B cell (primary cell): ENCODE measurements around the gene JAK1. TPM values are rescaled to one million over a fixed set of nuclear protein-coding genes. Genes with fewer than 3 reads are reported as not detected.

ENCODE experiments used
- ATAC-seq: fragments of 200-7000 bp; cut with Tn5 transposase; one replicate; pipeline ENCODE4 v1.10.0; 2021; ENCODE audit warnings: low read depth, mild to moderate bottlenecking, moderate number of reproducible peaks, moderate library complexity
- CTCF ChIA-PET: fragments of 350-600 bp; sonication (Branson Sonifier 250); formaldehyde crosslinking; loops from one replicate; lab custom pipeline; 2021; ENCODE audit warnings: antibody characterized with exemption, inconsistent platforms; lab: Charles Lee
- POLR2A ChIA-PET: fragments of 350-600 bp; sonication (Branson Sonifier 250); formaldehyde crosslinking; loops from one replicate; lab custom pipeline; 2021; ENCODE audit warnings: antibody characterized with exemption; lab: Charles Lee
- DNase-seq: peaks from one replicate; pipeline ENCODE4 v3.0.0; 2013
- H2AFZ ChIP-seq: 2 replicates; pipeline ENCODE4 v1.6.1; 2012; ENCODE audit warnings: mild to moderate bottlenecking, low read depth, low read length; ENCODE audit not compliant: insufficient read depth, poor library complexity, severe bottlenecking
- H3K27ac ChIP-seq, 2 donors: 1 replicate in 1 of 2; 2 replicates in 1 of 2; pipeline ENCODE4 v1.5.1; 2012 to 2013; ENCODE audit warnings: low read length in 2 of 2, mild to moderate bottlenecking in 2 of 2, moderate library complexity in 1 of 2
- H3K27me3 ChIP-seq, 4 experiments: fragments of 200-600 bp in 1 of 4; sonication (generic) in 1 of 4; replicated peaks in 1 of 4; 1 replicate in 2 of 4; 2 replicates in 2 of 4; pipeline versions ENCODE4 v1.6.1 to v1.7.0; 2013 to 2016; ENCODE audit warnings: low read length in 3 of 4, mild to moderate bottlenecking in 2 of 4, mixed read lengths in 1 of 4, moderate library complexity in 1 of 4; ENCODE audit not compliant: insufficient read depth in 4 of 4, control insufficient read depth in 3 of 4; ENCODE audit errors: control extremely low read depth in 1 of 4
- H3K36me3 ChIP-seq, 2 experiments: replicated peaks in 1 of 2; 1 replicate in 1 of 2; 2 replicates in 1 of 2; pipeline versions ENCODE4 v1.6.1 to v1.7.1; 2013; ENCODE audit warnings: low read length in 1 of 2; ENCODE audit not compliant: insufficient read depth in 2 of 2, control insufficient read depth in 1 of 2; ENCODE audit errors: control extremely low read depth in 1 of 2, extremely low read depth in 1 of 2
- H3K4me1 ChIP-seq, 2 donors: fragments of 200-600 bp in 1 of 2; sonication (generic) in 1 of 2; 1 replicate in 1 of 2; 2 replicates in 1 of 2; pipeline versions ENCODE4 v1.5.1 to v1.6.1; 2013 to 2017; ENCODE audit warnings: low read length in 2 of 2; ENCODE audit not compliant: control insufficient read depth in 2 of 2, insufficient read depth in 2 of 2
- H3K4me2 ChIP-seq: replicated peaks from 2 replicates; pipeline ENCODE3; 2012; ENCODE audit warnings: mild to moderate bottlenecking, low read depth, low read length; ENCODE audit not compliant: poor library complexity, severe bottlenecking
- H3K4me3 ChIP-seq, 5 experiments: fragments of 200-600 bp in 1 of 5; sonication (generic) in 1 of 5; 1 replicate in 3 of 5; 2 replicates in 2 of 5; pipeline versions ENCODE4 v1.5.1 to v1.7.0; 2011 to 2016; ENCODE audit warnings: low read length in 4 of 5, mild to moderate bottlenecking in 4 of 5, low read depth in 2 of 5, control low read depth in 1 of 5, moderate library complexity in 1 of 5; ENCODE audit not compliant: insufficient read depth in 1 of 5; ENCODE audit errors: control extremely low read depth in 1 of 5, extremely low read depth in 1 of 5
- H3K79me2 ChIP-seq: fragments of 200-600 bp; sonication (generic); one replicate; pipeline ENCODE4 v1.6.0; 2016; ENCODE audit warnings: low read length; ENCODE audit not compliant: control insufficient read depth, insufficient read depth
- H3K9ac ChIP-seq: fragments of 200-600 bp; sonication (generic); 2 replicates; pipeline ENCODE4 v1.6.1; 2017; ENCODE audit warnings: mild to moderate bottlenecking, low read length, moderate library complexity
- H3K9me3 ChIP-seq, 3 donors: one replicate each; pipeline versions ENCODE4 v1.6.1 to v1.7.1; 2013; ENCODE audit warnings: low read length in 2 of 3; ENCODE audit not compliant: control insufficient read depth in 2 of 3, insufficient read depth in 1 of 3; ENCODE audit errors: control extremely low read depth in 1 of 3
- H4K20me1 ChIP-seq: 2 replicates; pipeline ENCODE4 v1.6.0; 2012; ENCODE audit warnings: mild to moderate bottlenecking, low read length; ENCODE audit not compliant: insufficient read depth, control insufficient read depth, poor library complexity, severe bottlenecking
- H3K27ac Mint-ChIP-seq: one replicate; pipeline ENCODE4 v1.8.0; 2021; ENCODE audit warnings: mixed read lengths
- H3K27me3 Mint-ChIP-seq: one replicate; pipeline ENCODE4 v1.8.0; 2021; ENCODE audit warnings: mixed read lengths
- H3K4me1 Mint-ChIP-seq: one replicate; pipeline ENCODE4 v1.8.0; 2021; ENCODE audit warnings: mixed read lengths
- H3K4me3 Mint-ChIP-seq: one replicate; pipeline ENCODE4 v1.8.0; 2021; ENCODE audit warnings: mixed read lengths
- H3K9me3 Mint-ChIP-seq: one replicate; pipeline ENCODE4 v1.8.0; 2022; ENCODE audit warnings: mixed read lengths; ENCODE audit not compliant: insufficient read depth
- CTCF ChIP-seq: fragments of 200-600 bp; IDR thresholded peaks from one replicate; pipeline ENCODE4 v1.8.0; 2022; ENCODE audit warnings: antibody characterized with exemption, mild to moderate bottlenecking
- EZH2 ChIP-seq: IDR thresholded peaks from 2 replicates; pipeline ENCODE4 v1.6.1; 2012; ENCODE audit warnings: borderline replicate concordance, low read depth, mild to moderate bottlenecking, moderate library complexity, low read length; ENCODE audit not compliant: insufficient read depth, poor library complexity, severe bottlenecking
- WGBS: methylation state at CpG from one replicate; pipeline ENCODE4 v1.1.5; 2013; ENCODE audit warnings: missing lambda C conversion rate; ENCODE audit not compliant: insufficient coverage; 5-methylcytosine and 5-hydroxymethylcytosine counted together
- intact Hi-C: fragments of 100-400 bp; cut with micrococcal nuclease; formaldehyde crosslinking; loops from one replicate; pipeline ENCODE4 v1.10.0; 2022
- polyA plus RNA-seq: library from polyadenylated mRNA; depleted of rRNA; stranded (reverse); fragments of >200 nt; gene quantifications from 2 replicates; pipeline ENCODE4 v1.2.3, GENCODE V29; 2012
- total RNA-seq, 2 donors: library from RNA; stranded (reverse); fragments of 120-200 nt in 1 of 2; gene quantifications; 1 replicate in 1 of 2; 2 replicates in 1 of 2; pipeline versions ENCODE4 v1.2.3 to v1.2.4, GENCODE V29; 2013 to 2022

The JAK1 gene
- total and polyA plus RNA-seq, 2 donors (not counting 1 experiment from before 2014, with no cell fraction given), result 99.0 to 244 TPM

GRCh38 chr1:64980745-64981600 is 14.6 kb upstream of the JAK1 start:
- TF ChIP-seq EZH2 (no peak), CTCF (no peak)
- Histone ChIP-seq H3K4me2 (no peak overlapping the region), H2AFZ (no peak overlapping the region), H3K36me3 (no peaks in the 10 kb centered on the region), H3K9me3 (no peaks in the 10 kb centered on the region), H3K79me2 (no peaks in the 10 kb centered on the region), H3K9ac (no peak overlapping the region), H3K4me3 (no peak overlapping the region), H3K27ac (no peak overlapping the region), H3K4me1 (no peaks in the 10 kb centered on the region), H4K20me1 (no peaks in the 10 kb centered on the region), H3K27me3 (no peaks in the 10 kb centered on the region)
- CTCF ChIA-PET, result no interaction called here
- intact Hi-C loops, result no loop called here
- Mint-ChIP-seq H3K4me3 (no peak overlapping the region), H3K9me3 (no peaks in the 10 kb centered on the region), H3K27me3 (no peaks in the 10 kb centered on the region), H3K4me1 (peaks cover 6% of the 10 kb centered on the region), H3K27ac (no peak overlapping the region)
- no peak for DNase-seq
- POLR2A ChIA-PET, result no interaction called here
- no peak for ATAC-seq
- WGBS, result 85% methylated on average over 4 of the region's 8 CpGs

- no peak overlapping the region for H3K4me3 ChIP-seq
- H3K4me2 ChIP-seq, result no peak overlapping the region
- intact Hi-C loops, result no loop called here
- ChIA-PET CTCF (interaction anchor here (0.7 kb wide), 1 partner anchor 192 kb away, joined by 4 read pairs; no protein-coding TSS in a partner anchor), POLR2A (no interaction called here)
- H3K27ac ChIP-seq, result no peak overlapping the region
- H3K27me3 Mint-ChIP-seq, result no peaks in the 10 kb centered on the region
- no peak for ATAC-seq
- no peak overlapping the region for H3K4me3 Mint-ChIP-seq
- no peak overlapping the region for H3K27ac Mint-ChIP-seq
- no peaks in the 10 kb centered on the region for H3K36me3 ChIP-seq
- DNase-seq, result no peak
- H3K9ac ChIP-seq, result no peak overlapping the region
- H4K20me1 ChIP-seq, result no peaks in the 10 kb centered on the region
- no peaks in the 10 kb centered on the region for H3K9me3 Mint-ChIP-seq
- H3K9me3 ChIP-seq, result no peaks in the 10 kb centered on the region
- H2AFZ ChIP-seq, result no peak overlapping the region
- TF ChIP-seq EZH2 (no peak), CTCF (no peak)
- H3K4me1 ChIP-seq, result no peaks in the 10 kb centered on the region
- peaks cover 6% of the 10 kb centered on the region for H3K4me1 Mint-ChIP-seq
- H3K27me3 ChIP-seq, result no peaks in the 10 kb centered on the region
- H3K79me2 ChIP-seq, result no peaks in the 10 kb centered on the region
These were observed 13.0 kb upstream of the JAK1 start for GRCh38 chr1:64979358-64979757.
